Measurements from ENCODE around the gene RPP30.

The RPP30 gene

DNA sequence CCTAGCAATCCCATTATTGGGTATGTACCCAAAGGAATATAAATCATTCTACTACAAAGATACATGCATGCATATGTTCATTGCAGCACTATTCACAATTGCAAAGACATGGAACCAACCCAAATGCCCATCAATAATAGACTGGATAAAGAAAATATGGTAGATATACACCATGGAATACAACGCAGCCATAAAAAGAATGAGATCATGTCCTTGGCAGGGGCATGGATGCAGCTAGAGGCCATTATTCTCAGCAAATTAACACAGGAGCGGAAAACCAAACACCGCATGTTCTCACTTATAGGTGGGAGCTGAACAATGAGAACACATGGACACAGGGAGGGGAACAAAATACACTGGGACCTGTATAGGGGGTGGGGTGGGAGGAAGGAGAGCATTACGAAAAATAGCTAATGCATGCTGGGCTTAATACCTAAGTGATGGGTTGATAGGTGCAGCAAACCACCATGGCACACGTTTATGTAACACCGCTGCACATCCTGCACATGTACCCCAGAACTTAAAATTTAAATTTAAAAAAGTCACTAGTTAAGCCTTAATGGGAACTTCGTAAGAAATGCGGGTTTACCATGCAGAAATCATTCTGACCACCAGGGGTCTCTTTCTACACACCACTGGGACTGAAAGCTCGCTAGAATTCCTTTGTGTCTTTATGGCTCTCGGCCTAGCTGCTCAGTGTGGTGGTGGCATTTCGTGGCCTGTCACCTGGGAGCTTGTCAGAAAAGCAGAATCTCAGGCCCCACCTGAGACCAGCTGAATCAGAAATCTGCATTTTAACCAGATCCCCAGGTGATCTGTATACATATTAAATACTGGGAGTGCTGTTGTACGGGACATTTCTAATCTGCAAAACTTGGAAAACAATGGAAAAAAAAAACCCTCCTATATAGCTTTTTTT lies 39.6 kb downstream of the RPP30 start:
- H3K4me3 ChIP-seq (ENCODE audit: low read depth, low read length) = no peak overlapping the region
- TF ChIP-seq, protein P1, sequence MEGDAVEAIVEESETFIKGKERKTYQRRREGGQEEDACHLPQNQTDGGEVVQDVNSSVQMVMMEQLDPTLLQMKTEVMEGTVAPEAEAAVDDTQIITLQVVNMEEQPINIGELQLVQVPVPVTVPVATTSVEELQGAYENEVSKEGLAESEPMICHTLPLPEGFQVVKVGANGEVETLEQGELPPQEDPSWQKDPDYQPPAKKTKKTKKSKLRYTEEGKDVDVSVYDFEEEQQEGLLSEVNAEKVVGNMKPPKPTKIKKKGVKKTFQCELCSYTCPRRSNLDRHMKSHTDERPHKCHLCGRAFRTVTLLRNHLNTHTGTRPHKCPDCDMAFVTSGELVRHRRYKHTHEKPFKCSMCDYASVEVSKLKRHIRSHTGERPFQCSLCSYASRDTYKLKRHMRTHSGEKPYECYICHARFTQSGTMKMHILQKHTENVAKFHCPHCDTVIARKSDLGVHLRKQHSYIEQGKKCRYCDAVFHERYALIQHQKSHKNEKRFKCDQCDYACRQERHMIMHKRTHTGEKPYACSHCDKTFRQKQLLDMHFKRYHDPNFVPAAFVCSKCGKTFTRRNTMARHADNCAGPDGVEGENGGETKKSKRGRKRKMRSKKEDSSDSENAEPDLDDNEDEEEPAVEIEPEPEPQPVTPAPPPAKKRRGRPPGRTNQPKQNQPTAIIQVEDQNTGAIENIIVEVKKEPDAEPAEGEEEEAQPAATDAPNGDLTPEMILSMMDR (IDR thresholded peaks at IDR 0.05; ENCODE audit: borderline replicate concordance, insufficient read depth, low read depth, low read length) = peak; percentile 65

DNA sequence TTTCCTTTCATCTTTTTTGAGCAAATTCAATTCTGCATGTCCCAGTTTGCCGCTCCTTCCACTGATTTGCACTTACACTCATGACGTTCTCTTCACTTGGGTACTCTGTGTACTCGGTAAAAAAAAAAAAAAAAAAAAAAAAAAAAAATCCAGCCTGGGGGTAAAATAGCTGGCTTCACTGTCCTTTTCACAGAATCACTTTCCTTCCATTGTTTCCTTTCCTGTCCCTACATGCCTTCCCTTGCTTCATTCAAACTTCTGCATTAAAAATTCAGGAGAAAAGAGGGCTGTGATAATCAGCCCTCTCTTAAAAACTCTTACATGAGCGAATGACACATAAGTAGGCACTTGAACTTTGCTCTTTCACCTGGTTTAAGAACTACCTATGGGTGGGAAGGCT lies 40.4 kb downstream of the RPP30 start:
- TF ChIP-seq, protein P1 (IDR thresholded peaks at IDR 0.05; ENCODE audit: borderline replicate concordance, insufficient read depth, low read depth, low read length) = no peak
- no peak overlapping the region for H3K4me3 ChIP-seq (ENCODE audit: low read depth, low read length)

DNA sequence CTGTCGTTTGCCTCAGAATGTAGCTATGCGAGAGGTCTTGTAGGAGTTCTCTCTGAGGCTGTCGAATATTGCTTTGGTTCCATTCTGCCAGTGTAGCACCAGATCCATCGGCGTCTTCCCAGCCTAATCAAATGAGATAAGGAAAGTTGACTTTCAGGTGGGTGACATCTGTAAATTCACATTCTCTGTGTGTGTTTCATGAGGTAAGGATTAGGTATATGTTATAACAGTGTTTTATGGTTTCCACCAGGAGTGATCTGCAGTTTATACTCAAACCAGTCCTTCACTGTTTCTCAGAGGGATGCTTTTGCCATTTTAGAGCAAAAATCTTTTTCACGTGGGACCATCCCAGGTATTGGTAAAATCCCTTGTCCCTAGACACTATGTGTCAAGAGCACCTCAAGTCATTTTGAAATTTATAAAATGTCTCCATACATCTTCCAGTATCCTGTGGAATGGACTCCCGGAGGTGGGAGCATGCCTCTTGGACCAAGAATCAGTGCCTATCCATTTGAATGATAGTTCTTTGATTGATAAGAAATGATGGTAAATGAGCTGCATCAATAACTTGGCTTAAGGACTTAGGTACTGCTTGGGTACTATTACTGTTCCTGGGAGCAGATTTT lies 41.2 kb downstream of the RPP30 start:
- no peak overlapping the region for H3K4me3 ChIP-seq (ENCODE audit: low read depth, low read length)
- TF ChIP-seq, protein P1 (IDR thresholded peaks at IDR 0.05; ENCODE audit: borderline replicate concordance, insufficient read depth, low read depth, low read length) = no peak

DNA sequence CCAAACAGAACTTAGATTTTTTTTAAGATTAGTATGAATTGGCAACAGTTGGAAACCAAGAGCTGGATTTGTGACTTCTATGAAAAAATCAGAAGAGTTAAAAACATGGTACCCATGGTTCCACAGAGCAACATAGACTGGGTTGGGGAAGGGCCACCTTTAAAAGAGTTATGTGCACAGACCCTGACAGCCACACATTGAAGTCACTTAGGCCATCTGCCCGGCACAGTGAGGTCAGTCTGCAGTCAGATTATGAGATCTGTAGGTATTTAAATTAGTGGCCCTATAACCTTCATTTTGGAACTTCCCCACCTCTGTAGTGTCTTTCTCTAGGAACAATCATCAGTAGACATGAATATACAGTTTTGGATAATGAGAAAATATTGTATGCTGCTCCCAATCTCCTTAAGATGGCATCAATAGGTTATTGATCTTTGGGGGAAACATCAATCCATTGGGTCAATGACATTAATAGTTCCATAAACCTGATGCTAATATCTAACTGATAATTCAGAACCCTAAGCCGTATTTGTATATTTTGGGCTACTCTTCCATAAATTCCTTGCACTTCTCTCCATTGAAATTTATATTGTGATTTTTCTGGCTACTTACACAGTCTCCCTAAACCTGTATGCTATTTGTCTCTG lies 42.1 kb downstream of the RPP30 start:
- H3K4me3 ChIP-seq (ENCODE audit: low read depth, low read length) = no peak overlapping the region
- TF ChIP-seq, protein P1 (IDR thresholded peaks at IDR 0.05; ENCODE audit: borderline replicate concordance, insufficient read depth, low read depth, low read length) = no peak

DNA sequence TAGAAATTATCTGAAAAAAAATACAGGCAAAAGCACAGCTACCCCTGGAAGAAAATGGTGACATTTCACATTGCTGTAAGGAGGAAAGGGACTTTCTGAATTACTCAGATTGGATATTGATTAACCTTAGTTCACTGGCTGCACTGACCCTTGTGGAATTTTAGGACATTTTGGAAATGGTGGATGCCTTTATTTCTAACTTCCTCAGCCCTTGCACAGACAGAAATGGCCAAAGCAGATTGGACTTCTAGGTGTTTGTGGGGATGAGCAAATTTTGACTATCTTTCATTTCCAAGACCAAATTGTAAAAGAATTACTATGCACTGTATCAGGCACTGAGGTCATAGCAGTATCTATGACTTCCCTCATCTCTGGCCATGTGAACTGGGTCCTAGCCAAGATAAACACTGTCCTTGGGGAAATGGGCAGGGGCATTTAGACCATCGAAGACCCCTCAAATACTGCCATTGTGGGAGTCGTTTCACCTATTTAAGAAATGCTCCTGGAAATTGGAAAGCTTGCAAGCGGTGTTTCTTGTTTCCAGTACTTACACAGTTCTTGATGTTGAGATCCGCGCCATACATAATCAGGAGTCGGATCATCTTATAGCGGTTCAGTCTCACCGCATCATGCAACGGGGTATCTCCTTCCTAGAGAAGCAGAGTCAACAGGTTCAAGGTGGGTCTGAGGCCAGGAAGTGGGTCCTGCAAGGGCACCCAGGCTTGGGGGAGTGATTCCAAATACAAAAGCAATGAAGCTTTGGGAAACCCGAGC lies 43.4 kb downstream of the RPP30 start:
- TF ChIP-seq, protein P1 (IDR thresholded peaks at IDR 0.05; ENCODE audit: borderline replicate concordance, insufficient read depth, low read depth, low read length) = no peak
- no peak overlapping the region for H3K4me3 ChIP-seq (ENCODE audit: low read depth, low read length)

DNA sequence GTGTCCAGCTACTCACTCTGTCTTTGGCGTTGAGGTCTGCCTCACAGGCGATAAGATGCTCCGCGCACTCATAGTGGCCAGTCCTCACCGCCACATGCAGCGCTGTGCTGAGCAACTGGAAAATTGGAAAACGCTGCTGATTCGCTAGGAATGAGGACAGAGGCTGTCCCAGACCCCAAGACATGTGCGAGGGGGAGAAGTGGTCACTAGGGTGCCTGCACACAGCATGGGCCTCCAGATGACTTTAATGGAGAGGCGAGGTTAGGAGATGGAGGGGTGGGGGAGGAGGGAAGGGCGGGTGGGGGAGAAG lies 43.9 kb downstream of the RPP30 start:
- TF ChIP-seq, protein P1 (IDR thresholded peaks at IDR 0.05; ENCODE audit: borderline replicate concordance, insufficient read depth, low read depth, low read length) = no peak
- no peak overlapping the region for H3K4me3 ChIP-seq (ENCODE audit: low read depth, low read length)

Data from GM12875 (cell line).